Esophagus squamous epithelium (tissue), 5 donors: Measurements from ENCODE around the gene SATB2. TPM values are rescaled to one million over a fixed set of nuclear protein-coding genes. Genes with fewer than 3 reads are reported as not detected.

ENCODE experiments used
- DNase-seq: peaks from one replicate; lab custom pipeline; 2025; lab: John Stamatoyannopoulos, UW
- H3K27ac ChIP-seq, 4 donors: fragments of 200-600 bp; sonication (generic); one replicate each; pipeline ENCODE4 v1.5.1; 2016 to 2019; ENCODE audit warnings: mild to moderate bottlenecking in 1 of 4
- H3K27me3 ChIP-seq, 4 donors: fragments of 200-600 bp; sonication (generic); 1 replicate in 3 of 4; 2 replicates in 1 of 4; pipeline versions ENCODE4 v1.5.1 to v1.6.0; 2017 to 2021; ENCODE audit warnings: antibody characterized with exemption in 1 of 4
- H3K36me3 ChIP-seq, 3 donors: fragments of 200-600 bp; sonication (generic); one replicate each; pipeline ENCODE4 v1.5.1; 2016 to 2019
- H3K4me1 ChIP-seq, 3 donors: fragments of 200-600 bp; sonication (generic); one replicate each; pipeline ENCODE4 v1.5.1; 2017 to 2019
- H3K4me3 ChIP-seq, 4 donors: fragments of 200-600 bp; sonication (generic); 1 replicate in 3 of 4; 2 replicates in 1 of 4; pipeline ENCODE4 v1.5.1; 2016 to 2019; ENCODE audit warnings: mild to moderate bottlenecking in 2 of 4, moderate library complexity in 1 of 4
- H3K9me3 ChIP-seq, 3 donors: fragments of 200-600 bp; sonication (generic); one replicate each; pipeline ENCODE4 v1.5.1; 2016 to 2019
- POLR2A ChIP-seq, 4 donors: fragments of 450-650 bp; IDR thresholded peaks; one replicate each; pipeline ENCODE4 v1.6.1; 2017; ENCODE audit warnings: antibody characterized with exemption in 4 of 4, mild to moderate bottlenecking in 4 of 4, moderate library complexity in 3 of 4
- WGBS, 2 donors: methylation state at CpG; one replicate each; pipeline ENCODE4 v1.1.5; 2018; 5-methylcytosine and 5-hydroxymethylcytosine counted together
- intact Hi-C: fragments of 100-400 bp; cut with DNase I; formaldehyde crosslinking; loops from one replicate; pipeline ENCODE4 v1.15.0; 2022
- total RNA-seq, 4 donors: library from RNA; depleted of rRNA; stranded (reverse); fragments of >200 nt; gene quantifications; one replicate each; pipeline ENCODE4 v1.1.0, GENCODE V29; 2016
- TF ChIP-seq, protein P1 (sequence below), 6 experiments: fragments of 450-650 bp in 4 of 6; fragments of 200-600 bp in 2 of 6; sonication (generic) in 2 of 6; IDR thresholded peaks; one replicate each; pipeline ENCODE4 v1.5.1; 2016 to 2019; ENCODE audit warnings: antibody characterized with exemption in 6 of 6, mild to moderate bottlenecking in 4 of 6, moderate library complexity in 4 of 6
- donor health status: DM: yes; HTN: yes; CAD: no.

Gene SATB2
- total RNA-seq, 4 donors from 2014 or later, result 0.87 to 1.1 (median 0.92) TPM

DNA sequence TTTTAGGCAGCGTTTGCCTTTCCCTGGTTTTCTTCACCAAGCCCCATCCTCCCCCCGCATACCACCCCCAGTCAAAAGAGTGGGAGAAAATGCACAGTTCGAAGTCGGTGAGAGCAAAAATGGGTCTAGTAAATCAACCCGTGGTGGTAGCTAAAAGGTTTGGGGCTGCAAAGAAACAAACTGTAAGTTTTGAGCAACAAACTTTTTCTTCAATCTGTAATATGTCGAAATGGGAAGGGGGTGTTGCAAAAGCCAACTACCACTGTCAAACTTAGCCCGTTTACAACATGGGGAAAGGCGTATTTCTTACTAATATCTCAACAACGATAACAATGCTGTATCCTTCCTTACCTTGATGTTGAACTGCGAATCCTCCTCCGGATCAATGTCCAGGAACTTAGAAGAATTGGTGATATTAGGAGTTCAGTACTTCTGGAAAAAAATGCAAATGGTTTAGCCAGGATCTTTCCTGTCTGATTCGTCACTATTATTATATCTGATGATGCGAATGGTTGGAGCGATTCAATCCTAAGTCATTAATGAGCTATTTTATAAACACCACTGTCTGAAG lies 2.4 kb upstream of the SATB2 start:
- WGBS, 2 donors, result 8 to 10% methylated on average over 14 of the region's 14 CpGs
- Histone ChIP-seq H3K4me3 (peak overlapping the region; percentile 49 to 91 (median 88)), H3K4me1 (peaks cover 31 to 78% (median 50%) of the 10 kb centered on the region in 3 donors), H3K9me3 (peaks cover 0 to 5% (median 0%) of the 10 kb centered on the region in 3 donors), H3K27me3 (peaks cover 45 to 91% (median 60%) of the 10 kb centered on the region in 4 donors), H3K27ac (peak overlapping the region in 3 of 4 donors; percentile 58 to 84 (median 79)), H3K36me3 (no peaks in the 10 kb centered on the region)
- TF ChIP-seq POLR2A (IDR thresholded peaks at IDR 0.05), result no peak
- TF ChIP-seq, protein P1, sequence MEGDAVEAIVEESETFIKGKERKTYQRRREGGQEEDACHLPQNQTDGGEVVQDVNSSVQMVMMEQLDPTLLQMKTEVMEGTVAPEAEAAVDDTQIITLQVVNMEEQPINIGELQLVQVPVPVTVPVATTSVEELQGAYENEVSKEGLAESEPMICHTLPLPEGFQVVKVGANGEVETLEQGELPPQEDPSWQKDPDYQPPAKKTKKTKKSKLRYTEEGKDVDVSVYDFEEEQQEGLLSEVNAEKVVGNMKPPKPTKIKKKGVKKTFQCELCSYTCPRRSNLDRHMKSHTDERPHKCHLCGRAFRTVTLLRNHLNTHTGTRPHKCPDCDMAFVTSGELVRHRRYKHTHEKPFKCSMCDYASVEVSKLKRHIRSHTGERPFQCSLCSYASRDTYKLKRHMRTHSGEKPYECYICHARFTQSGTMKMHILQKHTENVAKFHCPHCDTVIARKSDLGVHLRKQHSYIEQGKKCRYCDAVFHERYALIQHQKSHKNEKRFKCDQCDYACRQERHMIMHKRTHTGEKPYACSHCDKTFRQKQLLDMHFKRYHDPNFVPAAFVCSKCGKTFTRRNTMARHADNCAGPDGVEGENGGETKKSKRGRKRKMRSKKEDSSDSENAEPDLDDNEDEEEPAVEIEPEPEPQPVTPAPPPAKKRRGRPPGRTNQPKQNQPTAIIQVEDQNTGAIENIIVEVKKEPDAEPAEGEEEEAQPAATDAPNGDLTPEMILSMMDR (IDR thresholded peaks at IDR 0.05), result no peak
- intact Hi-C loops, result no loop called here
- DNase-seq, result no peak

DNA sequence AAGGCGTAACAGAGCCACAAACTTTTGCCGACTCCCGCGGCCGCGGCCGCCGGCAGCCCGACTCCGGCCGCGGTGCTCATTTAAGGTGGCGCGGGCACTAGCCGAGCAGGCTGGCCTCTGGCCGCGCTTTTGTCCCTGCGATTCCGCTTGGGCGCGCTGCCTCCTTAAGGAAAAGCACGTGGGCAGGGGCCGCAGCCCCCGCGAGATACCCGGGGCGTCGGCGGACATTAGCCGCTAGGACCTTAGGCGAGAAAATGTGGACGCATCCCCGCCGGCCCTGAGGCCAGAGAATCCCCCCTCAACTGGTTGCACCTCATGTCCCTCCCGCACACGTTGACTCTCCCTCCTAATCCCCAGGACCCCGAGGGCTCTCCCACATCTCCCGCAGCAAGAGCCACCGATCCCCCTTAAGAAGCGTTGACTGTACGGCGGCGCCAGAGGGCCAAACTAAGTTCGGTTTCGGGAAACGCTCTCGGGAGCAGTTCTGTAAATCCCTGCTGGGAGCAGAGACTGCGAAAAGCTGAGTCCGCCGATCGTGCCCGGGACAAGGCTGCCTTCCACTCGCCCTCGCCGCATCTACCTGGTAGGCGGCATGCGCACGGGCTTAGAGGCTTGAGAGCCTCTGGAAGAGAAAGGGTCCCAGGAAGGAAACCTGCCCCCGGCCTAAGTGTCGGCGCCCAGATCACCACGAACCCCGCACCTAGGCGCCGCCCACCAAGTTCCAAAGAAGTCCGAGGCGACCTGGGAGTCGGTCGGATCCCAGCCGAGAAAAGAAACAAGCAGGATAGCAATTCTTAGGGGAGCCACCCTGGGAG lies 1.8 kb upstream of the SATB2 start:
- Histone ChIP-seq H3K27me3 (peaks cover 41 to 91% (median 56%) of the 10 kb centered on the region in 4 donors), H3K27ac (peak overlapping the region; percentile 58 to 84 (median 81)), H3K4me3 (peak overlapping the region; percentile 49 to 91 (median 88)), H3K36me3 (no peaks in the 10 kb centered on the region), H3K4me1 (peaks cover 31 to 74% (median 50%) of the 10 kb centered on the region in 3 donors), H3K9me3 (peaks cover 0 to 5% (median 0%) of the 10 kb centered on the region in 3 donors)
- TF ChIP-seq POLR2A (IDR thresholded peaks at IDR 0.05), result no peak
- TF ChIP-seq, protein P1 (IDR thresholded peaks at IDR 0.05), result peak in 1 of 6 experiments; percentile 13
- 0% methylated on average over 4 to 7 of the region's 70 CpGs for WGBS, 2 donors
- DNase-seq, result peak; percentile 17
- intact Hi-C loops, result no loop called here

DNA sequence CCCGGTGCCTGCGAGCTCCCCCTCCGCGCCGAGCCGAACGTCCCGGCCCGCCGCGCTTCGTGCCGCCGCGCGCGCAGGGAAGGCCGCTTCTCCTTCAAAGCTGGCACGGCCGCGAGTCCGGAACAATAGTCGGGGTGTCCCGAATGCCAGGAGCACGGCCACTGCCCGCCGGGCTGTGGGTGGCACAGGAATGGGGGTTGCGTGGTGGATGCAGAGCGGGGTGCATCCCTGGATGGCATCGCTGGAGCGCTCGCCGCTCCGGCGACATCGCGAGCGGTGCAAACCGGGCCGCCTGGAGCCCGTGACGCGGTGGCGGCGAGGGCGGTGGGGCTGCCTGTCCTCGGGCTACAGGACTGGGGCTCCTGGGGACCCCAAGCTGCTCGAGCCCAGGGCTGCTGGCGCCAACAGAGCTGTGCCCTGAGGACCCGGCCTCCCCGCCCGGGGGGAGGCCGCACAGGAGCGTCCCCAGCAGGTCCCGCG lies 1.1 kb upstream of the SATB2 start:
- intact Hi-C loops, result no loop called here
- Histone ChIP-seq H3K4me1 (peaks cover 26 to 67% (median 46%) of the 10 kb centered on the region in 3 donors), H3K36me3 (no peaks in the 10 kb centered on the region), H3K9me3 (peaks cover 0 to 5% (median 0%) of the 10 kb centered on the region in 3 donors), H3K27me3 (peaks cover 35 to 91% (median 51%) of the 10 kb centered on the region in 4 donors), H3K4me3 (peak overlapping the region; percentile 49 to 91 (median 88)), H3K27ac (peak overlapping the region; percentile 58 to 84 (median 81))
- TF ChIP-seq, protein P1 (IDR thresholded peaks at IDR 0.05), result no peak
- no peak for TF ChIP-seq POLR2A (IDR thresholded peaks at IDR 0.05)
- DNase-seq, result no peak
- WGBS, 2 donors, result 1% methylated on average over 19 of the region's 56 CpGs; no CpG with 5 or more reads in 1 of the 2 donors

DNA sequence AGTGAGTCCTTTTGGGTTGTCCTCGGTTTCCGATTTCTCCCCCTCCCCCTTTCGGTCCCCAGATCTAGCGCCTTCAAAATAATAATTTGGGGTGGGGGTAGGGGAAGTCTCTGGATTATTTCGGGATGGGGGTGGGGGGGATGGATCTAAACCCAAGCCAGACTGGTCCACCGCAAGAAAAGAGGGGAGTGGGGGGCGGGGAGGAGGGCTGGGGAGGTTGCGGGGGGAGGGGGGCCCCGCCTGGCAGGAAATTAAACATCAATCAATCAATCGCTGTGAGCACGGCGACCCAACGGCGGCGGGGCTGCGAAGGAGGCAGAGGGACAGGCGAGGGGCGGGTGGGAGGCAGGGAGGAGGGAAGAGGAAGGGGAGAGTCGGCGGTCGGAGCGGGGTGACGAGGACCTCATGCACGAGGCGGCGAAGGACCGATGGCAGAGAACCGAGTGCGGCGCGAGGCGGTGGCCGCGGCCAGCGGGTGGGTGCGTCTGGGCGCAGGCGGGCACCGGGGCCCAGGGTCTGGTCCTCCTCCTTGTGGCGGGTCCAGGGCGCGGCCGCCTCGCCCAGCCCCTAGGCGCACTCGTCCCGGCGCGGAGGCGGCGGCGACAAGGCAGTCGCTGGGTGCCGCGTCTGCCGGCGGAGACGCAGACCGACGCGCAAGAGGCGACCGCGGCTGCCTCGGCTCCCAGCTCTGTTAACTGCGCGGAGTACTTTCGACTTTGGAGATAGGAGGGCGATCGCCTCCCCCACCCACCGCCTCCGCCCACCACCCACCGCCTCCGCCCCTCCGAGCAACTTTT lies 468 bp upstream of the SATB2 start:
- no peak for DNase-seq
- TF ChIP-seq, protein P1 (IDR thresholded peaks at IDR 0.05), result no peak
- TF ChIP-seq POLR2A (IDR thresholded peaks at IDR 0.05), result no peak
- Histone ChIP-seq H3K4me3 (peak overlapping the region; percentile 49 to 91 (median 88)), H3K36me3 (no peaks in the 10 kb centered on the region), H3K4me1 (peaks cover 20 to 61% (median 40%) of the 10 kb centered on the region in 3 donors), H3K27ac (peak overlapping the region; percentile 58 to 84 (median 81)), H3K9me3 (peaks cover 0 to 5% (median 0%) of the 10 kb centered on the region in 3 donors), H3K27me3 (peaks cover 30 to 91% (median 47%) of the 10 kb centered on the region in 4 donors)
- intact Hi-C loops, result no loop called here
- 1% methylated on average over 25 to 43 of the region's 75 CpGs for WGBS, 2 donors
